Muscle layer of colon (tissue), 2 donors: ENCODE data around the gene PRR12.
"Not testable (repeated sequence)": the region's sequence is repeated elsewhere in the genome, so short reads cannot be mapped to it uniquely, and the experiment has no call there.

Source experiments
- H3K27ac ChIP-seq: one replicate; pipeline ENCODE4 v1.7.0; 2013; ENCODE audit warnings: low read depth, mild to moderate bottlenecking, low read length, moderate library complexity
- H3K27me3 ChIP-seq, 2 donors: one replicate each; pipeline ENCODE4 v1.7.0; 2013; ENCODE audit warnings: low read length in 2 of 2, mild to moderate bottlenecking in 2 of 2; ENCODE audit not compliant: insufficient read depth in 2 of 2, control insufficient read depth in 1 of 2
- H3K36me3 ChIP-seq: one replicate; pipeline ENCODE4 v1.7.0; 2013; ENCODE audit warnings: mild to moderate bottlenecking, low read length; ENCODE audit not compliant: insufficient read depth
- H3K4me1 ChIP-seq: one replicate; pipeline ENCODE4 v1.7.0; 2013; ENCODE audit warnings: mild to moderate bottlenecking, low read length; ENCODE audit not compliant: insufficient read depth
- H3K4me3 ChIP-seq, 2 donors: one replicate each; pipeline ENCODE4 v1.7.0; 2013; ENCODE audit warnings: low read length in 2 of 2, low read depth in 1 of 2, mild to moderate bottlenecking in 1 of 2, moderate library complexity in 1 of 2
- H3K9ac ChIP-seq: one replicate; pipeline ENCODE4 v1.7.0; 2013; ENCODE audit warnings: low read length
- H3K9me3 ChIP-seq: one replicate; pipeline ENCODE4 v1.7.0; 2013; ENCODE audit warnings: mild to moderate bottlenecking, low read length
- donor health status: abdominal sarcoma.
- donor health status: Adenocarcinoma of cecum.

PRR12 gene

GRCh38 chr19:49632576-49632975, 41.6 kb downstream of the PRR12 start:
- Histone ChIP-seq H3K4me3 (no peak overlapping the region), H3K9me3 (no peaks in the 10 kb centered on the region), H3K9ac (no peak overlapping the region), H3K27ac (no peak overlapping the region), H3K36me3 (peaks cover 9% of the 10 kb centered on the region), H3K4me1 (peaks cover 8% of the 10 kb centered on the region), H3K27me3 (no peaks in the 10 kb centered on the region)

GRCh38 chr19:49633273-49633672, 42.3 kb downstream of the PRR12 start:
- H3K27me3 ChIP-seq, H3K9ac ChIP-seq, H3K36me3 ChIP-seq, H3K4me3 ChIP-seq, H3K27ac ChIP-seq, H3K9me3 ChIP-seq: not testable (repeated sequence)
- H3K4me1 ChIP-seq, result peaks cover 15% of the 10 kb centered on the region

GRCh38 chr19:49635530-49636232, 44.7 kb downstream of the PRR12 start:
- Histone ChIP-seq H3K27ac (no peak overlapping the region), H3K4me1 (peaks cover 22% of the 10 kb centered on the region)

GRCh38 chr19:49636233-49636932, 45.4 kb downstream of the PRR12 start:
- no peaks in the 10 kb centered on the region for H3K27me3 ChIP-seq
- no peak overlapping the region for H3K9ac ChIP-seq
- H3K9me3 ChIP-seq, result no peaks in the 10 kb centered on the region
- H3K4me1 ChIP-seq, result peaks cover 19% of the 10 kb centered on the region
- H3K36me3 ChIP-seq, result peaks cover 9% of the 10 kb centered on the region
- no peak overlapping the region for H3K27ac ChIP-seq
- H3K4me3 ChIP-seq, result no peak overlapping the region

More at GRCh38 chr19:49635530-49636232, 44.7 kb downstream of the PRR12 start:
- Histone ChIP-seq H3K9me3 (no peaks in the 10 kb centered on the region), H3K36me3 (peaks cover 9% of the 10 kb centered on the region), H3K4me3 (no peak overlapping the region), H3K9ac (no peak overlapping the region), H3K27me3 (no peaks in the 10 kb centered on the region)

GRCh38 chr19:49637821-49638738, 47.1 kb downstream of the PRR12 start:
- H3K27ac ChIP-seq, result peak overlapping the region; percentile 92
- no peaks in the 10 kb centered on the region for H3K9me3 ChIP-seq
- peaks cover 9% of the 10 kb centered on the region for H3K36me3 ChIP-seq
- H3K27me3 ChIP-seq, result no peaks in the 10 kb centered on the region
- peak overlapping the region; percentile 26 to 82 for H3K4me3 ChIP-seq
- H3K4me1 ChIP-seq, result peaks cover 26% of the 10 kb centered on the region
- peak overlapping the region; percentile 86 for H3K9ac ChIP-seq

- Histone ChIP-seq H3K9me3 (no peaks in the 10 kb centered on the region), H3K9ac (peak overlapping the region; percentile 86), H3K27ac (peak overlapping the region; percentile 92), H3K4me3 (peak overlapping the region; percentile 52 to 82), H3K36me3 (peaks cover 15% of the 10 kb centered on the region), H3K4me1 (peaks cover 41% of the 10 kb centered on the region), H3K27me3 (no peaks in the 10 kb centered on the region)
These were observed 48.6 kb downstream of the PRR12 start for GRCh38 chr19:49639401-49640112.

GRCh38 chr19:49640113-49640898, 49.3 kb downstream of the PRR12 start, which contains the start of gene RRAS:
Gene RRAS, minus strand, starts transcription at chr19:49640143. Its CDS starts 45 bp downstream, at chr19:49640098.
- H3K27me3 ChIP-seq, result no peaks in the 10 kb centered on the region
- H3K9ac ChIP-seq, result peak within 1 kb of the TSS; percentile 100
- H3K4me1 ChIP-seq, result peaks cover 44% of the 10 kb centered on the region
- H3K27ac ChIP-seq, result peak within 1 kb of the TSS; percentile 100
- no peaks in the 10 kb centered on the region for H3K9me3 ChIP-seq
- H3K36me3 ChIP-seq, result peaks cover 15% of the 10 kb centered on the region
- peak within 1 kb of the TSS; percentile 65 to 82 for H3K4me3 ChIP-seq

GRCh38 chr19:49641688-49642491, 50.9 kb downstream of the PRR12 start, which contains the start of gene SCAF1:
Gene SCAF1, plus strand, starts transcription at chr19:49642209. Its CDS starts 2,818 bp downstream, at chr19:49645027.
- Histone ChIP-seq H3K27me3 (no peaks in the 10 kb centered on the region), H3K27ac (peak within 1 kb of the TSS; percentile 100), H3K9me3 (no peaks in the 10 kb centered on the region), H3K4me1 (peaks cover 44% of the 10 kb centered on the region), H3K36me3 (peaks cover 27% of the 10 kb centered on the region), H3K9ac (peak within 1 kb of the TSS; percentile 100), H3K4me3 (peak within 1 kb of the TSS; percentile 81 to 95)

- Histone ChIP-seq H3K36me3 (peaks cover 33% of the 10 kb centered on the region), H3K4me3 (peak overlapping the region; percentile 81 to 95), H3K27ac (peak overlapping the region; percentile 86), H3K9me3 (no peaks in the 10 kb centered on the region), H3K27me3 (no peaks in the 10 kb centered on the region), H3K9ac (peak overlapping the region; percentile 97), H3K4me1 (peaks cover 43% of the 10 kb centered on the region)
These were observed 51.6 kb downstream of the PRR12 start for GRCh38 chr19:49642492-49643035.
